Endothelial cell of umbilical vein (primary cell): Measurements from ENCODE around the gene TENM4.

ENCODE experiments used
- EZH2 ChIP-seq: IDR thresholded peaks from 2 replicates; pipeline ENCODE4 v1.6.1; 2012; ENCODE audit warnings: borderline replicate concordance, low read depth, mild to moderate bottlenecking, moderate library complexity, low read length, inconsistent platforms; ENCODE audit not compliant: severe bottlenecking
- POLR2A ChIP-seq: IDR thresholded peaks from 2 replicates; pipeline ENCODE4 v1.6.1; 2012; ENCODE audit warnings: low read depth, mild to moderate bottlenecking, control low read depth, low read length
- TF ChIP-seq, protein P1 (sequence below): IDR thresholded peaks from 2 replicates; pipeline ENCODE4 v1.6.1; 2011; ENCODE audit not compliant: insufficient read depth, insufficient read length
- TF ChIP-seq, protein P2 (sequence below), 2 donors: IDR thresholded peaks; 1 replicate in 1 of 2; 2 replicates in 1 of 2; pipeline ENCODE4 v1.5.1; 2011; ENCODE audit warnings: low read length in 2 of 2, mild to moderate bottlenecking in 2 of 2, moderate library complexity in 2 of 2, control low read depth in 1 of 2, inconsistent platforms in 1 of 2, low read depth in 1 of 2; ENCODE audit not compliant: insufficient read depth in 1 of 2; ENCODE audit errors: extremely low read depth in 1 of 2

DNA sequence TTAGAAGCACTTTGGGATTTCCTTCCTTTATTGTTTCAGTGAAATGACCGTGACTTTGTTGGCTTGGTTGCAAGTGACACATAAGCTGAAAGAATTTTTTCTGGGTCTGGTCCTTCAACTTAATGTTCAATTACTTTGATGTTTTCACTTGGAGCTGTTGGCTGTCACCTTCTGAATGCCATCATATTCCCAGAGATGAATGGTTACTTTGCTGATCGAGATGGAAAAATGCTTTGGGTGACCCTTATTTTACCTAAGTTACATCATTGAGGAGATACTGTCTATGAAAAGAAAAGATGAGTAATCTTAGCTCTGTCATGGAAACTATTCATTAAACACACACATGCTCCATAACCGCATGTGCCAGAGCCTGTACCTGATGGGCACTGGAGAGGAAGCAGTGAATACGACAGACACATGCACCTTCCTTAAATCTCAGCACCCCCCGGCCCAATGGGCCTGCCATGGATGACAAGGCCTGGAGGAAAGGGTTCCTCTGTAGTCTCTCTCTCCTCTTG, 76.9 kb downstream of the TENM4 start:
- TF ChIP-seq POLR2A (no peak), EZH2 (no peak)
- TF ChIP-seq, protein P1, sequence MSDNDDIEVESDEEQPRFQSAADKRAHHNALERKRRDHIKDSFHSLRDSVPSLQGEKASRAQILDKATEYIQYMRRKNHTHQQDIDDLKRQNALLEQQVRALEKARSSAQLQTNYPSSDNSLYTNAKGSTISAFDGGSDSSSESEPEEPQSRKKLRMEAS = no peak
- TF ChIP-seq, protein P2, sequence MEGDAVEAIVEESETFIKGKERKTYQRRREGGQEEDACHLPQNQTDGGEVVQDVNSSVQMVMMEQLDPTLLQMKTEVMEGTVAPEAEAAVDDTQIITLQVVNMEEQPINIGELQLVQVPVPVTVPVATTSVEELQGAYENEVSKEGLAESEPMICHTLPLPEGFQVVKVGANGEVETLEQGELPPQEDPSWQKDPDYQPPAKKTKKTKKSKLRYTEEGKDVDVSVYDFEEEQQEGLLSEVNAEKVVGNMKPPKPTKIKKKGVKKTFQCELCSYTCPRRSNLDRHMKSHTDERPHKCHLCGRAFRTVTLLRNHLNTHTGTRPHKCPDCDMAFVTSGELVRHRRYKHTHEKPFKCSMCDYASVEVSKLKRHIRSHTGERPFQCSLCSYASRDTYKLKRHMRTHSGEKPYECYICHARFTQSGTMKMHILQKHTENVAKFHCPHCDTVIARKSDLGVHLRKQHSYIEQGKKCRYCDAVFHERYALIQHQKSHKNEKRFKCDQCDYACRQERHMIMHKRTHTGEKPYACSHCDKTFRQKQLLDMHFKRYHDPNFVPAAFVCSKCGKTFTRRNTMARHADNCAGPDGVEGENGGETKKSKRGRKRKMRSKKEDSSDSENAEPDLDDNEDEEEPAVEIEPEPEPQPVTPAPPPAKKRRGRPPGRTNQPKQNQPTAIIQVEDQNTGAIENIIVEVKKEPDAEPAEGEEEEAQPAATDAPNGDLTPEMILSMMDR (IDR thresholded peaks at IDR 0.05; ENCODE audit: extremely low read depth in 1 of 2, insufficient read depth in 1 of 2, low read depth in 1 of 2, low read length in 2 of 2) = no peak
